MM.1S (cell line): ENCODE results near the gene ZNF556.

Source experiments
- DNase-seq: peaks from one replicate; pipeline ENCODE4 v3.0.0-alpha.2; 2015
- H2AFZ ChIP-seq: fragments of 300-600 bp; sonication (generic); 2 replicates; pipeline ENCODE4 v1.6.0; 2016; ENCODE audit warnings: antibody characterized with exemption, low read length
- H3F3A ChIP-seq: fragments of 300-600 bp; sonication (generic); 2 replicates; pipeline ENCODE4 v1.6.1; 2016; ENCODE audit warnings: mild to moderate bottlenecking, antibody characterized with exemption, low read length, moderate library complexity, mixed read lengths; ENCODE audit not compliant: insufficient read depth
- H3K27ac ChIP-seq: fragments of 300-600 bp; sonication (generic); 2 replicates; pipeline ENCODE4 v1.5.1; 2016; ENCODE audit warnings: mild to moderate bottlenecking, low read length
- H3K27me3 ChIP-seq: fragments of 300-600 bp; sonication (generic); replicated peaks from 2 replicates; pipeline ENCODE4 v1.6.0; 2016; ENCODE audit warnings: low read length; ENCODE audit not compliant: insufficient read depth
- H3K36me3 ChIP-seq: fragments of 300-600 bp; sonication (generic); replicated peaks from 2 replicates; pipeline ENCODE4 v1.6.1; 2016; ENCODE audit warnings: mild to moderate bottlenecking, low read length, mixed read lengths; ENCODE audit not compliant: insufficient read depth
- H3K4me1 ChIP-seq: fragments of 300-600 bp; sonication (generic); 2 replicates; pipeline ENCODE4 v1.6.1; 2016; ENCODE audit warnings: low read length, mixed read lengths
- H3K4me2 ChIP-seq: fragments of 300-600 bp; sonication (generic); 2 replicates; pipeline ENCODE4 v1.6.0; 2016; ENCODE audit warnings: low read depth, low read length
- H3K4me3 ChIP-seq: fragments of 300-600 bp; sonication (generic); 2 replicates; pipeline ENCODE4 v1.5.1; 2016; ENCODE audit warnings: low read length, mixed read lengths
- H3K79me2 ChIP-seq: fragments of 300-600 bp; sonication (generic); 2 replicates; pipeline ENCODE4 v1.6.1; 2016; ENCODE audit warnings: mixed run types, low read length, mixed read lengths
- H3K9ac ChIP-seq: fragments of 300-600 bp; sonication (generic); 2 replicates; pipeline ENCODE4 v1.6.1; 2016; ENCODE audit warnings: low read length, mixed read lengths
- H3K9me2 ChIP-seq: fragments of 300-600 bp; sonication (generic); replicated peaks from 2 replicates; pipeline ENCODE4 v1.6.1; 2016; ENCODE audit warnings: mild to moderate bottlenecking, low read length, mixed read lengths; ENCODE audit not compliant: insufficient read depth
- H3K9me3 ChIP-seq: fragments of 300-600 bp; sonication (generic); replicated peaks from 2 replicates; pipeline ENCODE4 v1.6.1; 2016; ENCODE audit warnings: mild to moderate bottlenecking, low read length, mixed read lengths; ENCODE audit not compliant: insufficient read depth
- H4K20me1 ChIP-seq: fragments of 300-600 bp; sonication (generic); 2 replicates; pipeline ENCODE4 v1.6.1; 2016; ENCODE audit warnings: mild to moderate bottlenecking, low read length, moderate library complexity, mixed read lengths; ENCODE audit not compliant: insufficient read depth
- CTCF ChIP-seq: fragments of 300-600 bp; sonication (generic); IDR thresholded peaks from 2 replicates; pipeline ENCODE4 v1.5.1; 2016; ENCODE audit warnings: antibody characterized with exemption, low read length, mixed read lengths
- EZH2 ChIP-seq: fragments of 300-600 bp; sonication (generic); optimal IDR thresholded peaks from 2 replicates; pipeline ENCODE3; 2017; ENCODE audit warnings: low read depth, mild to moderate bottlenecking, antibody characterized with exemption, low read length, mixed read lengths
- EZH2phosphoT487 ChIP-seq: fragments of 300-600 bp; sonication (generic); IDR thresholded peaks from 2 replicates; pipeline ENCODE4 v1.6.1; 2018; ENCODE audit warnings: antibody characterized with exemption, low read length

Gene ZNF556

GRCh38 chr19:2854849-2855248, 12.3 kb upstream of the ZNF556 start:
- Histone ChIP-seq H3K27ac (no peak overlapping the region), H3K79me2 (no peaks in the 10 kb centered on the region), H3K27me3 (peaks cover 3% of the 10 kb centered on the region; the same call in 1 of the 2 replicates), H3K9me3 (peaks cover 6% of the 10 kb centered on the region; the same call in 1 of the 2 replicates), H3K9me2 (no peaks in the 10 kb centered on the region), H3K36me3 (peaks cover 11% of the 10 kb centered on the region; the same call in 1 of the 2 replicates), H2AFZ (no peak overlapping the region), H3K9ac (no peak overlapping the region), H3K4me2 (no peak overlapping the region), H3K4me1 (no peaks in the 10 kb centered on the region), H3F3A (no peaks in the 10 kb centered on the region), H3K4me3 (no peak overlapping the region), H4K20me1 (no peaks in the 10 kb centered on the region)
- TF ChIP-seq EZH2 (no peak), EZH2phosphoT487 (no peak)
- DNase-seq: no peak

DNA sequence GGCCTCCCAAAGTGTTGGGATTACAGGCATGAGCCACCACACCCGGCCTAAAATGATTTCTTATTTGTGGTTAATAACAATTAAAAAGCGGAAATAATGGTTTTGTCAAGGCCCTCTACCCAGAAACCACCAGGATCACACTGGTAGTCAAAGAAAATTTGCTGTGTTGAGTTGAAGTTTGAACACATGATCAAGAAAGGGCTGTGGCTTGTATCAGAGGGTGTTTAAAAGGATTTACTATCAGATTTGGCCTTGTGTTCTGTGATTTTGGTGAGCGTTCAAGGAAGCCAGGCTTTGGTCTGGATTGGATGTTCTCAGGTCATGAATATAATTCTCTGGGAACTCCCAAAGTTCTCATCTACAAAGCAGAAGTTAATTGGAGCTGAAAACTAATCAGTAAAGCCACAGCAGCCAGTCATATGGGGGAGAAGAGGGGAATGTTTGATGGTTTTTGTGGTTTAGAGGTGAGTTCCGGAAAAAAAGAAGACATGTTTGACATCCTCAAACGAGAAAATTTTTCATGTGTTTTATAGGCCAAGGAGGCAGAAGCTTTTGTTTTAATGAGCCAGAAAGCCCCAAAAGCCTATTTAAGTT, 10.6 kb upstream of the ZNF556 start:
- no peak for TF ChIP-seq EZH2
- no peak for TF ChIP-seq CTCF
- DNase-seq: no peak
- Histone ChIP-seq H3K4me1 (no peaks in the 10 kb centered on the region), H3K36me3 (peaks cover 11% of the 10 kb centered on the region; the same call in 1 of the 2 replicates), H4K20me1 (no peaks in the 10 kb centered on the region), H3F3A (no peaks in the 10 kb centered on the region), H2AFZ (no peak overlapping the region), H3K9me3 (peaks cover 6% of the 10 kb centered on the region; the same call in 1 of the 2 replicates), H3K27me3 (peaks cover 20% of the 10 kb centered on the region), H3K9me2 (no peaks in the 10 kb centered on the region), H3K79me2 (no peaks in the 10 kb centered on the region), H3K9ac (no peak overlapping the region), H3K4me2 (no peak overlapping the region), H3K4me3 (no peak overlapping the region), H3K27ac (no peak overlapping the region)

DNA sequence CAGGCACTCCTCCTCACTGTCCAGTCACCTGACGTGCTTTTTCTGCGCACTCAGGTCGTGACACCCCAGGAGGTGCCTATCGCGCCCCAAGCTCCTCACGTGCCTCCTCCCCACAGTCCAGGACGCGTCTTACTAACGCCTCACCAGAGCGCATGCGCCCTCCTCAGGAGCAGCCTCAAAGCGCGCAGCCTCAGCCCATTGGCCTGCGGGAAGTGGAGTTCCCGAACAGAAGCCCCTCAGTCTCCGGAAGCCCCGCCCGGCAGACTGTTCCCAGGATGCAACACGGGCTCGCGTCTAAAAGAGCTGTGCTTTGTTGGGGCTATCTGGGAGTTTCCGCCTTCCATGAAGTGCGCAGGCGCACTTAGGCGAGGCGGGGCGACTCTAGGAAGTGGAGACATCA, 8.3 kb upstream of the ZNF556 start:
- Histone ChIP-seq H3K27ac (no peak overlapping the region), H3K9me3 (no peaks in the 10 kb centered on the region), H3K4me1 (no peaks in the 10 kb centered on the region), H3K79me2 (no peaks in the 10 kb centered on the region), H3K4me2 (no peak overlapping the region), H3K27me3 (peaks cover 40% of the 10 kb centered on the region), H3K9ac (no peak overlapping the region), H3K4me3 (no peak overlapping the region), H4K20me1 (no peaks in the 10 kb centered on the region), H2AFZ (no peak overlapping the region), H3F3A (no peaks in the 10 kb centered on the region), H3K9me2 (no peaks in the 10 kb centered on the region), H3K36me3 (no peaks in the 10 kb centered on the region)
- DNase-seq: no peak
- TF ChIP-seq CTCF: no peak

- Histone ChIP-seq H3K4me3 (no peak overlapping the region), H3K9me3 (no peaks in the 10 kb centered on the region)
These were observed 3.3 kb upstream of the ZNF556 start for GRCh38 chr19:2863816-2864215.

More at GRCh38 chr19:2863816-2864215, 3.3 kb upstream of the ZNF556 start:
- peaks cover 71% of the 10 kb centered on the region for H3K27me3 ChIP-seq
- H3F3A ChIP-seq: no peaks in the 10 kb centered on the region
- TF ChIP-seq EZH2phosphoT487 (no peak), EZH2 (no peak), CTCF (no peak)
- no peak overlapping the region for H2AFZ ChIP-seq
- H3K79me2 ChIP-seq: no peaks in the 10 kb centered on the region
- no peak overlapping the region for H3K9ac ChIP-seq
- H4K20me1 ChIP-seq: no peaks in the 10 kb centered on the region
- H3K9me2 ChIP-seq: no peaks in the 10 kb centered on the region
- H3K4me1 ChIP-seq: no peaks in the 10 kb centered on the region
- no peak for DNase-seq
- no peaks in the 10 kb centered on the region for H3K36me3 ChIP-seq
- H3K4me2 ChIP-seq: no peak overlapping the region
- H3K27ac ChIP-seq: no peak overlapping the region
